PC-3 (cell line): ENCODE measurements around the gene MYL2. TPM values are rescaled to one million over a fixed set of nuclear protein-coding genes. Genes with fewer than 3 reads are reported as not detected.

Experiments used
- ATAC-seq: fragments of 200-7000 bp; cut with Tn5 transposase; 2 replicates; pipeline ENCODE4 v1.9.1; 2020; ENCODE audit warnings: mild to moderate bottlenecking, moderate library complexity
- BruUV-seq: library from RNA; stranded (reverse); fragments of 400-500 nt; replicated peaks from 2 replicates; lab custom pipeline; 2021; lab: Mats Ljungman, UMichigan
- CTCF ChIA-PET: fragments of 300-600 bp; sonication (Branson Sonifier 250); formaldehyde crosslinking; loops from one replicate; lab custom pipeline; 2022; ENCODE audit warnings: antibody characterized with exemption; lab: Charles Lee
- POLR2A ChIA-PET: fragments of 300-600 bp; sonication (Branson Sonifier 250); formaldehyde crosslinking; loops from one replicate; lab custom pipeline; 2022; ENCODE audit warnings: antibody characterized with exemption; ENCODE audit not compliant: unreplicated experiment; lab: Charles Lee
- DNase-seq: peaks from one replicate; pipeline ENCODE4 v3.0.0-alpha.2; 2015
- H2AFZ ChIP-seq: fragments of 300-600 bp; sonication (generic); 2 replicates; pipeline ENCODE4 v1.6.0; 2016; ENCODE audit warnings: antibody characterized with exemption, low read length
- H3F3A ChIP-seq: fragments of 300-600 bp; sonication (generic); one replicate; pipeline ENCODE4 v1.6.0; 2017; ENCODE audit warnings: antibody characterized with exemption, low read length, control low read depth, mild to moderate bottlenecking; ENCODE audit not compliant: unreplicated experiment
- H3K27ac ChIP-seq: fragments of 300-600 bp; sonication (generic); 2 replicates; pipeline ENCODE4 v1.5.1; 2016; ENCODE audit warnings: mild to moderate bottlenecking, low read length
- H3K27me3 ChIP-seq: fragments of 300-600 bp; sonication (generic); 2 replicates; pipeline ENCODE4 v1.6.1; 2016; ENCODE audit warnings: low read length, mixed read lengths
- H3K36me3 ChIP-seq: fragments of 300-600 bp; sonication (generic); 2 replicates; pipeline ENCODE4 v1.6.1; 2016; ENCODE audit warnings: low read depth, mixed run types, low read length, mixed read lengths
- H3K4me1 ChIP-seq: fragments of 300-600 bp; sonication (generic); 2 replicates; pipeline ENCODE4 v1.5.1; 2016; ENCODE audit warnings: low read length; ENCODE audit not compliant: insufficient read depth
- H3K4me2 ChIP-seq: fragments of 300-600 bp; sonication (generic); 2 replicates; pipeline ENCODE4 v1.6.0; 2016; ENCODE audit warnings: low read length
- H3K4me3 ChIP-seq: fragments of 300-600 bp; sonication (generic); 2 replicates; pipeline ENCODE4 v1.5.1; 2016; ENCODE audit warnings: mild to moderate bottlenecking, low read length, mixed read lengths
- H3K79me2 ChIP-seq: fragments of 300-600 bp; sonication (generic); 2 replicates; pipeline ENCODE4 v1.6.1; 2017; ENCODE audit warnings: low read length, mixed read lengths
- H3K9ac ChIP-seq: fragments of 300-600 bp; sonication (generic); 2 replicates; pipeline ENCODE4 v1.6.0; 2016; ENCODE audit warnings: mild to moderate bottlenecking, low read length
- H3K9me2 ChIP-seq: fragments of 300-600 bp; sonication (generic); replicated peaks from 2 replicates; pipeline ENCODE4 v1.6.1; 2016; ENCODE audit warnings: mixed run types, low read length, mixed read lengths
- H3K9me3 ChIP-seq: fragments of 300-600 bp; sonication (generic); 2 replicates; pipeline ENCODE4 v1.6.1; 2016; ENCODE audit warnings: low read length, mixed read lengths
- H4K20me1 ChIP-seq: fragments of 300-600 bp; sonication (generic); 2 replicates; pipeline ENCODE4 v1.6.1; 2016; ENCODE audit warnings: low read length, mixed read lengths
- EZH2 ChIP-seq: fragments of 300-600 bp; sonication (generic); IDR thresholded peaks from one replicate; pipeline ENCODE4 v1.6.1; 2017; ENCODE audit warnings: antibody characterized with exemption, mild to moderate bottlenecking, low read length; ENCODE audit not compliant: unreplicated experiment
- EZH2phosphoT487 ChIP-seq: fragments of 300-600 bp; sonication (generic); IDR thresholded peaks from 2 replicates; pipeline ENCODE4 v1.6.1; 2018; ENCODE audit warnings: mild to moderate bottlenecking, antibody characterized with exemption, low read length, borderline replicate concordance
- intact Hi-C: fragments of 100-400 bp; cut with micrococcal nuclease; formaldehyde crosslinking; loops from 2 replicates; pipeline ENCODE4 v1.9.0; 2023
- total RNA-seq: library from RNA; depleted of rRNA; stranded (reverse); fragments of >200 nt; gene quantifications from 2 replicates; pipeline ENCODE4 v1.2.3, GENCODE V29; 2014
- TF ChIP-seq, protein P1 (sequence below): fragments of 300-600 bp; sonication (generic); conservative IDR thresholded peaks from 2 replicates; pipeline ENCODE4 v1.5.1; 2017; ENCODE audit warnings: antibody characterized with exemption, low read depth, mild to moderate bottlenecking, low read length

The MYL2 gene
- total RNA-seq, 1 experiment from 2014 or later = not detected

GRCh38 chr12:110921262-110921661, 883 bp upstream of the MYL2 start:
- no peaks in the 10 kb centered on the region for H3F3A ChIP-seq
- no peak overlapping the region for H3K9ac ChIP-seq
- ChIA-PET CTCF (no interaction called here), POLR2A (interaction anchor here (0.6 kb wide), 2 partner anchors 360 to 371 kb away, joined by 3 read pairs; no protein-coding TSS in a partner anchor)
- no peaks in the 10 kb centered on the region for H3K79me2 ChIP-seq
- H3K27me3 ChIP-seq = no peaks in the 10 kb centered on the region
- TF ChIP-seq EZH2phosphoT487 = no peak
- TF ChIP-seq EZH2 = no peak
- TF ChIP-seq, protein P1, sequence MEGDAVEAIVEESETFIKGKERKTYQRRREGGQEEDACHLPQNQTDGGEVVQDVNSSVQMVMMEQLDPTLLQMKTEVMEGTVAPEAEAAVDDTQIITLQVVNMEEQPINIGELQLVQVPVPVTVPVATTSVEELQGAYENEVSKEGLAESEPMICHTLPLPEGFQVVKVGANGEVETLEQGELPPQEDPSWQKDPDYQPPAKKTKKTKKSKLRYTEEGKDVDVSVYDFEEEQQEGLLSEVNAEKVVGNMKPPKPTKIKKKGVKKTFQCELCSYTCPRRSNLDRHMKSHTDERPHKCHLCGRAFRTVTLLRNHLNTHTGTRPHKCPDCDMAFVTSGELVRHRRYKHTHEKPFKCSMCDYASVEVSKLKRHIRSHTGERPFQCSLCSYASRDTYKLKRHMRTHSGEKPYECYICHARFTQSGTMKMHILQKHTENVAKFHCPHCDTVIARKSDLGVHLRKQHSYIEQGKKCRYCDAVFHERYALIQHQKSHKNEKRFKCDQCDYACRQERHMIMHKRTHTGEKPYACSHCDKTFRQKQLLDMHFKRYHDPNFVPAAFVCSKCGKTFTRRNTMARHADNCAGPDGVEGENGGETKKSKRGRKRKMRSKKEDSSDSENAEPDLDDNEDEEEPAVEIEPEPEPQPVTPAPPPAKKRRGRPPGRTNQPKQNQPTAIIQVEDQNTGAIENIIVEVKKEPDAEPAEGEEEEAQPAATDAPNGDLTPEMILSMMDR = no peak
- H3K9me2 ChIP-seq = no peaks in the 10 kb centered on the region
- no peaks in the 10 kb centered on the region for H4K20me1 ChIP-seq
- H3K9me3 ChIP-seq = no peaks in the 10 kb centered on the region
- no peak overlapping the region for H3K4me3 ChIP-seq
- peaks cover 24% of the 10 kb centered on the region for H3K4me1 ChIP-seq
- DNase-seq = peak; percentile 78
- peak; percentile 68 for ATAC-seq
- intact Hi-C loops = no loop called here
- peak overlapping the region; percentile 23; the same call in 1 of the 2 replicates for H3K4me2 ChIP-seq
- no peaks in the 10 kb centered on the region for H3K36me3 ChIP-seq
- BruUV-seq = no TSS peak
- H3K27ac ChIP-seq = no peak overlapping the region
- H2AFZ ChIP-seq = peak overlapping the region; percentile 32; the same call in 1 of the 2 replicates

DNA sequence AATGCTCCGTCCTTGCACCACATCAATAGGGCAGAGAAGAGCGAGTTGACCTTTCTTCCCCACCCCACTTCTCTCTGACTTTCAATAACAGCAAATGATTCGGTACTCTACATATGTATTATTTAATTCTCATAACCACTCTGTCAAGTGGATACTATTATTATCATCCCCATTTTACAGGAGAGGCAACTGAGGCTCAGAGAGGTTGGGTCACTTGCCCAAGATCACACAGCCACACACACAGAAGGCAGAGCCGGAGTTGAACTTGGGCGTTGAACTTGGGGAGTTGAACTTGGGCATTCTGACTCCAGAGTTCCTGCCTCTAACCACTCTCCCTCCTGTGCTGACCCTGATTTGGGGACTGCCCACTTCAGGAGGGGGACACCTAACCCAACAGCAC, 659 bp downstream of the MYL2 start:
- CTCF ChIA-PET = no interaction called here
- Histone ChIP-seq H3K4me3 (no peak overlapping the region), H3K9me2 (no peaks in the 10 kb centered on the region), H3K4me1 (peaks cover 24% of the 10 kb centered on the region), H3K4me2 (no peak overlapping the region), H3K79me2 (no peaks in the 10 kb centered on the region), H3K9ac (no peak overlapping the region), H3F3A (no peaks in the 10 kb centered on the region), H3K9me3 (no peaks in the 10 kb centered on the region), H3K36me3 (no peaks in the 10 kb centered on the region), H3K27ac (no peak overlapping the region), H2AFZ (no peak overlapping the region), H4K20me1 (no peaks in the 10 kb centered on the region), H3K27me3 (no peaks in the 10 kb centered on the region)
- BruUV-seq = no TSS peak
- DNase-seq (no peak), ATAC-seq (no peak)
- intact Hi-C loops = no loop called here
- TF ChIP-seq, protein P1 = no peak
- no peak for TF ChIP-seq EZH2phosphoT487
- POLR2A ChIA-PET = no interaction called here

DNA sequence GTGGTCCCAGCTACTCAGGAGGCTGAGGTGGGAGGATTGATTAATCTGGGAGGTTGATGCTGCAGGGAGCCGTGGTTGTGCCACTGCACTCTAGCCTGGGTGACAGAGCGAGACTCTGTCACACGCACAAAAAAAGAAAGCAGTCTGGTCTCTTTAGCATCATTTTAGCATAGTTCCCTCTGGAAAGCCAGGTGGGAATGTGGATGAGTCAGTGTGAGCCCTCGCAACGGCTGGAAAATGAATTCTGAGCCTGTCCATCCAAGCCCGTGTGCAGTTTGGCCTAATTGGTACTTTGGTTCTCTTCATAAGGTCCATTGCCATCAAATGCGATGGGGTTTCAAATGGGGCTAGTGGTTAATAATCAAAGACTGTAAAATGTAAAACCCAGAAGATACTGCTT, 2.4 kb downstream of the MYL2 start:
- no TSS peak for BruUV-seq
- Histone ChIP-seq H3K9me3 (no peaks in the 10 kb centered on the region), H3K9me2 (no peaks in the 10 kb centered on the region), H3F3A (no peaks in the 10 kb centered on the region), H3K27me3 (no peaks in the 10 kb centered on the region), H2AFZ (peak overlapping the region; percentile 75), H3K4me3 (no peak overlapping the region; the same call in 1 of the 2 replicates), H3K9ac (no peak overlapping the region), H3K36me3 (no peaks in the 10 kb centered on the region), H3K27ac (peak overlapping the region; percentile 63), H3K4me1 (peaks cover 24% of the 10 kb centered on the region), H4K20me1 (no peaks in the 10 kb centered on the region), H3K4me2 (peak overlapping the region; percentile 63), H3K79me2 (no peaks in the 10 kb centered on the region)
- DNase-seq (peak; percentile 55), ATAC-seq (no peak; the same call in 1 of the 2 replicates)
- ChIA-PET CTCF (interaction anchor here (0.6 kb wide), 1 partner anchor 178 kb away, joined by 4 read pairs; no protein-coding TSS in a partner anchor), POLR2A (no interaction called here)
- intact Hi-C loops = no loop called here
- no peak for TF ChIP-seq EZH2phosphoT487
- no peak for TF ChIP-seq EZH2
- TF ChIP-seq, protein P1 = no peak
